Esophagus muscularis mucosa (tissue), 4 donors: Measurements from ENCODE around the gene PAXIP1. TPM values are rescaled to one million over a fixed set of nuclear protein-coding genes. Genes with fewer than 3 reads are reported as not detected.

Source experiments
- DNase-seq: peaks from one replicate; pipeline ENCODE4 v3.0.0-alpha.2; 2017; ENCODE audit errors: extremely low spot score
- H3K27ac ChIP-seq, 4 donors: fragments of 200-600 bp; sonication (generic); replicated peaks in 1 of 4; 1 replicate in 3 of 4; 2 replicates in 1 of 4; pipeline ENCODE4 v1.5.1; 2016 to 2019; ENCODE audit warnings: mild to moderate bottlenecking in 1 of 4
- H3K27me3 ChIP-seq, 4 donors: fragments of 200-600 bp; sonication (generic); one replicate each; pipeline versions ENCODE4 v1.5.1 to v1.6.0; 2016 to 2019
- H3K36me3 ChIP-seq, 4 donors: fragments of 200-600 bp; sonication (generic); one replicate each; pipeline ENCODE4 v1.5.1; 2016 to 2019
- H3K4me1 ChIP-seq, 4 donors: fragments of 200-600 bp; sonication (generic); one replicate each; pipeline ENCODE4 v1.5.1; 2016 to 2019
- H3K4me3 ChIP-seq, 4 donors: fragments of 200-600 bp; sonication (generic); 1 replicate in 2 of 4; 2 replicates in 2 of 4; pipeline ENCODE4 v1.5.1; 2016 to 2019; ENCODE audit warnings: mild to moderate bottlenecking in 4 of 4, moderate library complexity in 1 of 4
- H3K9me3 ChIP-seq, 4 donors: fragments of 200-600 bp; sonication (generic); 1 replicate in 3 of 4; 2 replicates in 1 of 4; pipeline ENCODE4 v1.5.1; 2016 to 2019
- EP300 ChIP-seq: sonication (generic); formaldehyde crosslinking; IDR thresholded peaks from one replicate; pipeline ENCODE4 v1.6.1; 2017; ENCODE audit warnings: antibody characterized with exemption
- POLR2A ChIP-seq: fragments of 450-650 bp; IDR thresholded peaks from one replicate; pipeline ENCODE4 v1.6.1; 2017; ENCODE audit warnings: antibody characterized with exemption, moderate library complexity, mild to moderate bottlenecking, low read depth
- POLR2AphosphoS5 ChIP-seq, 2 donors: sonication (generic); formaldehyde crosslinking; IDR thresholded peaks; one replicate each; pipeline ENCODE4 v1.6.1; 2017; ENCODE audit warnings: antibody characterized with exemption in 2 of 2
- WGBS: methylation state at CpG from one replicate; pipeline ENCODE4 v1.1.5; 2018; 5-methylcytosine and 5-hydroxymethylcytosine counted together
- intact Hi-C: fragments of 100-400 bp; cut with DNase I; formaldehyde crosslinking; loops from one replicate; pipeline ENCODE4 v1.15.1; 2023
- total RNA-seq, 4 donors: library from RNA; depleted of rRNA; stranded (reverse); fragments of >200 nt; gene quantifications; one replicate each; pipeline versions ENCODE4 v1.1.0 to v1.2.1, GENCODE V29; 2016
- TF ChIP-seq, protein P1 (sequence below), 3 experiments: fragments of 200-600 bp in 2 of 3; fragments of 450-650 bp in 1 of 3; sonication (generic) in 2 of 3; IDR thresholded peaks; one replicate each; pipeline ENCODE4 v1.5.1; 2017 to 2019; ENCODE audit warnings: antibody characterized with exemption in 3 of 3, mild to moderate bottlenecking in 2 of 3, moderate library complexity in 1 of 3

The PAXIP1 gene
- total RNA-seq, 4 donors from 2014 or later = 7.6 to 12.3 (median 9.5) TPM

- Histone ChIP-seq H3K9me3 (peaks cover 0 to 13% (median 9%) of the 10 kb centered on the region in 4 donors), H3K36me3 (no peaks in the 10 kb centered on the region), H3K27me3 (peaks cover 0 to 64% (median 4%) of the 10 kb centered on the region in 4 donors), H3K4me3 (no peak overlapping the region), H3K4me1 (peaks cover 8 to 15% (median 11%) of the 10 kb centered on the region in 4 donors), H3K27ac (no peak overlapping the region)
- TF ChIP-seq POLR2AphosphoS5 (IDR thresholded peaks at IDR 0.05) (no peak), POLR2A (no peak), EP300 (no peak)
- TF ChIP-seq, protein P1, sequence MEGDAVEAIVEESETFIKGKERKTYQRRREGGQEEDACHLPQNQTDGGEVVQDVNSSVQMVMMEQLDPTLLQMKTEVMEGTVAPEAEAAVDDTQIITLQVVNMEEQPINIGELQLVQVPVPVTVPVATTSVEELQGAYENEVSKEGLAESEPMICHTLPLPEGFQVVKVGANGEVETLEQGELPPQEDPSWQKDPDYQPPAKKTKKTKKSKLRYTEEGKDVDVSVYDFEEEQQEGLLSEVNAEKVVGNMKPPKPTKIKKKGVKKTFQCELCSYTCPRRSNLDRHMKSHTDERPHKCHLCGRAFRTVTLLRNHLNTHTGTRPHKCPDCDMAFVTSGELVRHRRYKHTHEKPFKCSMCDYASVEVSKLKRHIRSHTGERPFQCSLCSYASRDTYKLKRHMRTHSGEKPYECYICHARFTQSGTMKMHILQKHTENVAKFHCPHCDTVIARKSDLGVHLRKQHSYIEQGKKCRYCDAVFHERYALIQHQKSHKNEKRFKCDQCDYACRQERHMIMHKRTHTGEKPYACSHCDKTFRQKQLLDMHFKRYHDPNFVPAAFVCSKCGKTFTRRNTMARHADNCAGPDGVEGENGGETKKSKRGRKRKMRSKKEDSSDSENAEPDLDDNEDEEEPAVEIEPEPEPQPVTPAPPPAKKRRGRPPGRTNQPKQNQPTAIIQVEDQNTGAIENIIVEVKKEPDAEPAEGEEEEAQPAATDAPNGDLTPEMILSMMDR (IDR thresholded peaks at IDR 0.05) = no peak
- no peak for DNase-seq
- intact Hi-C loops = loop anchor here (5.0 kb wide), 1 partner anchor 434 kb away; no protein-coding TSS in a partner anchor
- 72% methylated on average over 22 of the region's 22 CpGs for WGBS
Observed at GRCh38 chr7:154912871-154913637, 89.9 kb downstream of the PAXIP1 start.

- Histone ChIP-seq H3K9me3 (peaks cover 0 to 13% (median 9%) of the 10 kb centered on the region in 4 donors), H3K36me3 (no peaks in the 10 kb centered on the region), H3K4me3 (no peak overlapping the region), H3K27me3 (peaks cover 0 to 69% (median 4%) of the 10 kb centered on the region in 4 donors), H3K27ac (no peak overlapping the region), H3K4me1 (peaks cover 8 to 15% (median 11%) of the 10 kb centered on the region in 4 donors)
- WGBS = 96% methylated on average over 5 of the region's 6 CpGs
- TF ChIP-seq POLR2A = no peak
- TF ChIP-seq EP300 = no peak
- TF ChIP-seq, protein P1 (IDR thresholded peaks at IDR 0.05) = no peak
- no peak for TF ChIP-seq POLR2AphosphoS5 (IDR thresholded peaks at IDR 0.05)
- intact Hi-C loops = loop anchor here (5.0 kb wide), 1 partner anchor 435 kb away; no protein-coding TSS in a partner anchor
- DNase-seq = no peak
Observed at GRCh38 chr7:154911862-154912455, 91.0 kb downstream of the PAXIP1 start.

GRCh38 chr7:154911411-154911810, 91.5 kb downstream of the PAXIP1 start:
- H3K9me3 ChIP-seq = peaks cover 0 to 13% (median 9%) of the 10 kb centered on the region in 4 donors
- H3K4me1 ChIP-seq = peaks cover 8 to 15% (median 11%) of the 10 kb centered on the region in 4 donors
- DNase-seq = no peak
- intact Hi-C loops = loop anchor here (5.0 kb wide), 1 partner anchor 436 kb away; no protein-coding TSS in a partner anchor
- H3K27me3 ChIP-seq = peaks cover 0 to 68% (median 4%) of the 10 kb centered on the region in 4 donors
- no peak for TF ChIP-seq POLR2AphosphoS5 (IDR thresholded peaks at IDR 0.05)
- TF ChIP-seq EP300 = no peak
- TF ChIP-seq POLR2A = no peak
- TF ChIP-seq, protein P1 (IDR thresholded peaks at IDR 0.05) = no peak
- 91% methylated on average over 2 of the region's 2 CpGs for WGBS
- no peak overlapping the region for H3K4me3 ChIP-seq
- H3K27ac ChIP-seq = no peak overlapping the region
- H3K36me3 ChIP-seq = no peaks in the 10 kb centered on the region

- Histone ChIP-seq H3K27me3 (peaks cover 0 to 63% (median 4%) of the 10 kb centered on the region in 4 donors), H3K9me3 (peaks cover 0 to 13% (median 9%) of the 10 kb centered on the region in 4 donors), H3K4me1 (peaks cover 8 to 15% (median 11%) of the 10 kb centered on the region in 4 donors), H3K27ac (no peak overlapping the region), H3K36me3 (no peaks in the 10 kb centered on the region), H3K4me3 (no peak overlapping the region)
- intact Hi-C loops = loop anchor here (5.0 kb wide), 1 partner anchor 436 kb away; no protein-coding TSS in a partner anchor
- no peak for DNase-seq
- 100% methylated on average over 3 of the region's 4 CpGs for WGBS
- TF ChIP-seq EP300 = no peak
- no peak for TF ChIP-seq POLR2A
- TF ChIP-seq, protein P1 (IDR thresholded peaks at IDR 0.05) = no peak
- TF ChIP-seq POLR2AphosphoS5 (IDR thresholded peaks at IDR 0.05) = no peak
Observed at GRCh38 chr7:154910977-154911376, 91.9 kb downstream of the PAXIP1 start.
